NCI-H1436 (cell line): ENCODE results near the gene SPTBN5.

Experiments used
- DNase-seq: peaks from one replicate; lab custom pipeline; 2025; lab: John Stamatoyannopoulos, UW

Gene SPTBN5

DNA sequence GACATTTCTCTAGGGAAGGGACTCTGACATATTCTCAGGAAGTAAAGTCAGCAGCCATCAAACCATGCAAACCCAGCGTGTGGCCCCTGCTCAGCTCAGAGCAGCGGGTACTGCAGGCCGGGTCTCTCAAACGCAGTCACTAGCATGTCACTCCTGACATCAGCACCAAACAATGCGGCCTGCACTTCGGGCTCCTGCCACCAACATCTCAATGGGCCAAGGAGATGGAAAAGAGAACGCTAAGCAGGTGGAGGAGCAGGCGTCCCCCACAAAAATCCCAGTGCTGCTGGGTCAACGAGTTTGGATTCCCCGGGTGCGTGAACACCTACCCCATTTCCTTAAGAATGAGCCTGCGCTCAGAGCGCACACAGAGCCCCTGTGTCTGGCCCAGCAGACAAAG, 9.9 kb upstream of the SPTBN5 start:
- no peak for DNase-seq

DNA sequence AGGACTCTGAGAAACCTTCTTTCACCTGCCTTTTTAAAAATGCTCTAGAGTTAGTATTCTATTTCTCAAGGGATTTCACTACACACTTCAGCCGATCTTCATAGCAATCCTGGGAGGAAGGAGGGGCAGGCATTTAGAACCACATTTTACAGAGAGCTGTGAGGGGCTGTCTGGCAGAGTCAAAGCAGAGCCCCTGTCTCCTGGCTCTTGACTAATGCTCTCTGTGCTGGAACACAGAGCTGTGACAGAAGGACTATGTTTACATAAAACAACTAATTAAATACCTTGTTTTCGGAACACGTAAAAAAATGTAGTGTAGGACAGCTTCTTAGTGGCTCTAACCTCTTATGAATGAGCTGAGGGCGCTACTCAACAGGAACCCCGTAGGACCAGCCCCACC, 7.6 kb upstream of the SPTBN5 start:
- DNase-seq: no peak

DNA sequence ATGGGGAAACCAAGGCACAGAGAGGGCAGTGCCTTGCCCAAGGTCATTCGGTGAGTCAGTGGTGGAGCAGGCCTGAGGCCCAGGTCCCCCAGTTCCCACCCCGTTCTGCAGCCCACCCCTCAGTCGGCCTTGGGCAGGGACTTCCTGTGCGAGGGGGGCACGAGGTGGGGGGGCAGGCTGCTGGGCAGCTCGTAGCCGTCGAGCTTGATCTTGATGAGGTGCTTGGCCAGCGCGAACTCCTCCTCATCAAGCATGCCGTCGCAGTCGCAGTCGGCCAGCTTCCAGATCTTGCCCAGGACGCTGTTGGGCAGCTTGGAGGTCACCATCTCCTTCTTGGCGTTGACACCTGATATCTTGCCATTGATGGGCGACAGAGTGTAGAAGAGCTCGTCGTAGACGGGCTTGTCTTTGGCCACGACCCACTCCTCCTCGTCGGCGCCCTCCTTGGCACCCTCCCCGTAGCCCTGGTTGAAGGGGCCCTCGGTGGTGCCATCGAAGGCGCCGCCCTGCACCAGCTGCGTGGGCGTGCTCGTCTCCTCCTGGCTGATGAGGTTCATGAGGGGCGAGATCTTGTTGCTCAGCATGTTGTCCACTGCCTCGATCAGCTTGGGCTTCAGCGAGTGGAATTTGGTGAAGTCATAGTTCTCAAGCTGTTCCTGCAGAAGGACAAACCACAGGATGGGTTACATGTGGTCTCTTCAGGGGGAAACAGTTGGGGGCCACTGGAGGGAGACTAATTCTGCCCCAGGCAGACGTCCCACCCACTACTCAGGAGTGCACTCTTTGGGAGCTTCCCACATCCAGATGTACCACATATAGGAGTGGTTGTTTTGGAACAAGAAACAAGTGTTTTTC, 6.9 kb upstream of the SPTBN5 start:
- no peak for DNase-seq

DNA sequence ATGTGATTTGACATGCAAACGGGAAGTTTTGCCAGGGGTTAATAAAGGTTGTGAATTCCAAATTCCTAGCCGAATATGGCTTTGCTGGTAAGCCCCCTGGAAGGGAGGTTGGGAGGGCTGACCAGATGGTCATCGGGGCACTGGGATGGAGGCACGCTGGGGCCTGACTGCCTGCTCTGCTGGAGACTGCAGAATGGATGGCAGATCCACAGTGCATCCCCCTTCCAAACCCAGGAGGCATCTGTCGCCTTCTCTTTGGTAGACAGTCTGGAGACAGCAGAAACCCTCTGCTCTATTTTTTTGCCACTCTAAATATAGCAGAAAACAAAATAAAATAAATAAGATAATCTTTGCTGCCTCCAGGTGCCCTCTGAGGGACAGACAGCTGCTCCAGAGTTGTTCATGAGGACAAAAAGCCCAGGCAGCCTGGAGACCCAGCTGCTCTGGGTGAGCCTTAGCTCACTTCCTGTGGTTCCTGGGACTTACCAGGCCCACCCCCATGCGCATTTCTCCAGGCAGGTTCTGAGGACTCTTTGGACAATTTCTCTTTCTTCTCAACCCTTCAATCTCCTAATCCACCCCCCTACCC, 6.1 kb upstream of the SPTBN5 start:
- no peak for DNase-seq

DNA sequence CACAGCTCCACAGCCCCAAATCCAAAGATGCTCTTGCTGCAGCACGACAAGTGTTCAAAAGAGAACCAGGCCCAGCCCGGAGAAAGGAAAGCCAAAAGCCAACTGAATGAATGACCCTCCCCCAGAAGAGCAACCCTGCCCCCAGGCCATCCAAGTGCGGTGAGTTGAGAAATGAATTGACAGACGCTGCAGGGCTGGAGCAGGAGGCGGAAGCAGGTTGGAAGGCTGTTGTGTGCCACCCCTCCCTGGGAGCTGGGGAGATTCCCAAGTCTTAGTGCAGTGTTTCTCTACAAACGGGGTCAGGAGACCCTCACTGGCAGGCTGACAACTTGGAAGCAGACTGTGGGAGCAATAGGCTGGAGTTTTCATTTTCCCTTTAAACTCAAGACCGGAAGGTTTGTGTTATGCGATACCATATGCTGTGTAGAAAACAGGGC, 3.5 kb upstream of the SPTBN5 start:
- DNase-seq: no peak

DNA sequence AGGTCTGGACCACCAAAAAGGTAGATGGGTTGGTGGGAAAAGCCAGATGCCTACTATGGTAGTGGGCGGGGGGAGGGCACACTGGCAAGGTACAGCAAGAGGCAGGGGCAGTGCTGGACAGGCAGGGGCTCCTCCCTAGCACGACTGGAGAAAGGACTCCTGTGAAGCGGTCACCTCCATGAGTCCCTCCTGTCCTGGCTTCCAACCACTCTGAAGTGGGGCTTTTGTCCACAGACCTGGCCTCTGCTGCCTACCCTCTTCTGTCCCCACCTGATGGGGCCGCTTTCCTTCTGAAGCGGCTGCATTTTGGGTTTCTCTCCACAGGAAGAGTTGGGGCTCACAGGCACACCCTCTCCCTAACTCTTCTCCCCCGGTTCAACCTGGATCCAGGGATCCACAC, 2.7 kb upstream of the SPTBN5 start:
- DNase-seq: no peak

DNA sequence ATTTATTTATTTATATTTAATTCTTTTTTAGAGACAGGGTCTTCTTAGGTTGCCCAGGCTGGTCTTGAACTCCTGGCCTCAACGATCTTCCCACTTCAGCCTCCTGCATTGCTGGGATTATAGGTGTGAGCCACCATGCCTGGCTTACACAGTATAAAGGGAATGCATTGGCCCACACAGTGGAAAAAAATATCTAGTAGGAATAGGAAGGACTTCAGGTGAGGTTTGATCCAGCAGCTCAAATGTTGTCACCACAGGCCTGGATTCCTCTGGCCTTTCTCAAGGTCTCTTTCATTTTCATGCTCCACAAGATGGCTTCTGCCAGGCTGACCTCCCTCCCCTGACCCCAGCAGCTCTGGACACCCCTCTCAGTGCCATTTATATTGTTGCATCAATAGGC, 2.1 kb upstream of the SPTBN5 start:
- DNase-seq: no peak

DNA sequence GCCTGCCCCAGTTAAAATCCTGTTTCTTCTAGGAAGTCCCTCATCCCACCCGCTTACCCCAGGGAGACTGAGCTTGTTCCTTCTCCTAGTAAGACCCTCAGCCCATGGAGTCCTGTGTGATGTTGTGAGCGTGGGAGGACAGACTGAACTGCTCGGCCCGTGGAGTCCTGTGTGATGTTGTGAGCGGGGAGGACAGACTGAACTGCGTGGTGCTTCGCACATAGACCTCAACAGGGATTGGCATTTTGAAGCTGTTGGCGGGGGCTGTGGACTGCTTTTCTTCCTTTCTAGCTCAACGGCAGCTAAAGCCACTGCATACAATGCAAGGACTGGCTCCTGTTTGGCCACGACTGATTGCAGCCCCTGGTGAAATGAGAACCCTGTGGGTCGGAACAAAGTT, 1.6 kb upstream of the SPTBN5 start:
- no peak for DNase-seq

DNA sequence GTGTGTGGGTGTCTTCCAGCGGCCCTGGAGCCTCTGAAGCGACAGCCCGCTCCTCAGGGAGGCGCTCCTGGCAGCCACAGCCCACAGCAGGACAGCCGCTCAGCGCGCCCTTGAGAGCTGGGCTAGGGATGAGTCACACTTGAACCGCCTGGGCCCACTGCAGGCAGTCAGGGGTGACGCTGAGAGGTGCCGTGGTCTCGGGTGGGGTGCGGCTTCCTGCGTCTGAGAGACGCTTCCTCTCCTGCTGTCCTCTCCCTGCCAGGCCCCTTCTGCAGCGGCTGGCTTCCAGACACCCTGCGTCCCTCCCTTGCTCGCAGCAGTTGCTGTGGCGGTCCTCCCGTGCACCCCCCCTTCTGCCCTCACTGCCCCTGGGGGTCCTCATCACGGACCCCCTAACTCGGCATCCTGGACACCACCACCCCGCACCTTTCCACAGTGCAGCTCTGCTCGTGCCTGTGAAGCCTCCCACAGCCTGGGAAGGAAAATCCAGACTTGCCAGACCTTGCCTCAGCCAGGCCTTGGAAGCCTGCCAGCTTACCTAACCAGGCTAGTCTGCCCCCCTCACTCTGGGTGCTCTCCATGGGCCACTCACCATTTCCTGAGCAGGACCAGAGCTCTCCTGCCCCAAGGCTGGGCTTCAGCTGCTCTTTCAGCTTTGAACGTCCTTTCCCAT, 1.1 kb upstream of the SPTBN5 start:
- DNase-seq: peak; percentile 9

DNA sequence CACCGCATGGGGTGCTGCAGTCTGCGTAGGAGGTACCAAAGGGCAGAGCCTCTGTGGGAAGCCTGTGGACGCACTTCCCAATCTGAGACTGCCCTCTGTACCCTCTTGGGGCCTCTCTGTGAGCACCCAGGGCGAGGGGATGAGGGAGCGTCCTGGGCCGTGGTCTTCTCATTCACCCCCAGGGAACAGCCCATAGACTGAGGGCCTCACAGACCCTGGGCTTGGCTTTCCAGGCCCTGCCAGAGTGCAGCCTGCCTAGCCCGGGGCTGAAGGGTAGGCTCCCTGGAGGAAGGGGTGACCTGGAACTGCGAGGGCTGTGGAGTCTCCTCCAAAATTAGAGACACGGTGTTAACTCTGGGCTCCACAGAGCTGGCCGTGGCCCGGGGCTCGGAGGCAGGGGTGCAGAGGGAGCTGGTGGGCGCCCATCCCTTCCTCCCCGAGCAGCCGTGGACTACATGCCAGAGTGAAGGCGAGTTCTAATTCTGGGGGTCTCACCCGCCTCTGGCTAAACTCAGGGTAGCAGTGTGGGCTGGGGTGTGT, 468 bp upstream of the SPTBN5 start:
- no peak for DNase-seq

DNA sequence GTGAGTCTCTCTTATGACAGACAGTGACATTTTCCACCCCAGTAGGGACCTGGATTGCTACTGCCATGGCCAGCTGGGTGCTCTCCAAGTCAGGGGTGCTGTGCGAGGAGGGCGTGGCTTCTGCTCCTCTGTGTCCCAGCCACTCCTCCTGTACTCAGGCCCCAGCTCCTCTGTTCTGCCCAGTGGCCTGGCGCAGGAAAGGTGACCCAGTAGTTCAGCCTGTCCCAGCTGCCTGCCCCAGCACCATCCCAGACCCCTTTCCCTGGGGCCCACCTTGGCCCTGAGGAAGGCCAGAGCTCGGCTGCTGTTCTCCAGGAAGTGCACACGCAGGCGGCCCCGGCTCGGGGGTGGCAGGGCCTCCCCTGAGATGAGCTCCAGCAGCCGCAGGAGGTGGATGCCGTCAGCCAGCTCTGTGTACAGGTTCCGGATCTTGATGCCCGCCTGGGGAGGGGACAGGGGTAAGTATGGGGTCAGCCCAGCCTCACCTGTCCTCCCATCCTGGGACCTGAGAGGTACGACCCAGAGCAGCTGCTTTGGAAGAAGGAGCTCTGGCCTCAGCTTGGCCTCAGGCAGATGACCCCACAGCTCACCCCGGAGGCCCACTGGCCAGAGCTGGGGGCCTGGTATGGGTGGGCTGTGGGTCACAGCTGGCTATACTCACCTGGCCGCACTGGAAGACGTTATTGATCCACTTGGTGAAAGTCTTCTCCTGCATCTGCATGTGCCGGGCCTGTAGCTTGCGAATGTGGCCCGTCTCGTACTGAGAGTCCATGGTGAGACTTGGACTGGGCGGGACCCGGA, 1.0 kb downstream of the SPTBN5 start:
- DNase-seq: no peak

DNA sequence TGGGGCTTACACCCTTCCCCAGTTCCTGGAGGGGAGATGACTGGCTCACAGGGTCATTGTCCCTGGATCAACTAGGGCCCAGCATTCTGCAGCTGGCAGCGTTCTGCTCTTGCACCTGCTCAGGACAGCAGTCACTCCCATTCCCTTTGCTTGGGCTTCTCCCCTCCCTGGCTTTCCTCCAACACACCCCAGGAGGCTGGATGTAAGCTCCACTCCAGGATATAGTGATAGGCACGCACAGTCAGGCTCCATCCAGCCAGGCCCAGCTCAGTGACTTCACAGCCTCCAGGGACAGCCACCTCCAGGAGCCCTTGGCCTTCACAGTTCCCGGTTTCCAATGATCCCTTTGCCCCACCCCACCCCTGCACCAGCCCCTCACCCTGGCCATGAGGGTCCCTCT, 1.9 kb downstream of the SPTBN5 start:
- no peak for DNase-seq

DNA sequence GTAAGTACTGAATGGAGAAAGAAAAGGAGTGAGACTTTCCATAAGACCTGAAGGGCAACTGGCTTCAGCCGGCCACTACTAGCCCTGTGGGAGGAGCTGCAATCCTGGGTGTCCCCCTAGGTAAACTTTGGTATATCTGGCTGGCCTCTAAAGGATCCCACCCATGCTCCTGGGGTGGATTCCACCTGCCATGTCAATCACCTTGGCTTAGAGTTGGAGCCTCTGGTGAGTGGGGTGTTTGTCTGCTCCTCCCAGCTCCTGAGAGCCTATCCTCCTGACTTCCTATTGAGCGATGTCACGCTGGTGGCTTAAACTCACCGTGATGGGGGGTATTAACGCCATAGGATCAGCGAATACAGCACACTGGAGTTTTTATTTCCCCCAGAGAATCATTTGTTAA, 2.6 kb downstream of the SPTBN5 start:
- no peak for DNase-seq

DNA sequence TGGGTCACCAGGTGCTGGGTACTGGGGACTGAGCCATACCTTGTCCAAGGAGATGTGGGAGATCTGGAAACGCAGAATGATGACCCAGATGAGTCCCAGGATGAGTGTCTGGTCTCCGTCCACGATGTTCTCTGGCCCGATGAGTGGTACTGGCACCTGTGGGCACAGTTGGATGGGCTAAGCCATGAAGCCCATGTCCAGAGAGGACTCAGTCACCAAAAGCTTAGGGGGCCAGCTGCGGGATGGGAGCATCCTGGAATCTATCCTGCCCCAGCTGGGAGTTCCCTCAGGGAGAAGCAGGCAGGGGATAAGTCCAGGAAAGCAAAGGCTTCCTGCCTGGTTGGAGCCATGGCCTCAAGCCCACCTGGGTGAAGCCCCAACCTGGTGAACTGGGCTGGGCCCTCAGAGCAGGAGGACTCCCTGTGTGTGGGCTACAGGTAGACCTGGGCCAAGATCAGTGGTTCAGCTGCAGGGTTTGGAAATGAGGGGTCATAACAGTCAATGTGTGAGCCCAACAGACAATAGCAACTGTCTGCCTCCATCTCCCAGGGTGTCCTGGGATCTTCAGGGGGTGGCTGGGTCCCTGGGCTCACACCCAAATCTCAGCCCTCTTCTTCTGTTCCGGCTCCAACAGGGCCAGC, 3.7 kb downstream of the SPTBN5 start:
- DNase-seq: no peak

DNA sequence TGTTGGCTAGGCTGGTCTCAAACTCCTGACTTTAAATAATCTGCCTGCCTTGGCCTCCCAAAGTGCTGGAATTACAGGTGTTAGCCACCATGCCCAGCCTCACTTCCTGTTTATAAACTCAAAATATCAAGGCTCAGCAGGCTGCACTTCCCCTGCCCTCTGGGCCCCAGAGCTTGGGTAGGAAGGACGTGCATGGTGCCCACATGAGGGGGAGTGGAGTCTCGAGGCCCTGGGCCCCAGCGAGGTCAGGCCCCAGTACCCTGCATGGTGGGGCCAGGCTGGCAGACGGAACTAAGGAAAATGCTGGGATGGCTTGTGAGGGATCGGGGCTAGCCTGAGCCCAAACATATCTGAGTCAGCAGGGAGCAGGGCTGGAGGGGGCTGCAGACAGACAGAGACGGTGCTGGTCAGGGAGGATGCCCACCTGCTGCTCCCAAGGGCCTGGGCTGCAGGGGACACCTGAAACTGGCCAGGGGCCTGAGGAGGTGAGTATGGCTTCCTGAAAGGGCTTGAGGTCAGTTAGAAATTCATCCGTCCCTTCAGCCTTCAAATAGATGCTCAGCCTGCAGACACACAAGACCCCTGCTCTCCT, 5.1 kb downstream of the SPTBN5 start:
- no peak for DNase-seq

DNA sequence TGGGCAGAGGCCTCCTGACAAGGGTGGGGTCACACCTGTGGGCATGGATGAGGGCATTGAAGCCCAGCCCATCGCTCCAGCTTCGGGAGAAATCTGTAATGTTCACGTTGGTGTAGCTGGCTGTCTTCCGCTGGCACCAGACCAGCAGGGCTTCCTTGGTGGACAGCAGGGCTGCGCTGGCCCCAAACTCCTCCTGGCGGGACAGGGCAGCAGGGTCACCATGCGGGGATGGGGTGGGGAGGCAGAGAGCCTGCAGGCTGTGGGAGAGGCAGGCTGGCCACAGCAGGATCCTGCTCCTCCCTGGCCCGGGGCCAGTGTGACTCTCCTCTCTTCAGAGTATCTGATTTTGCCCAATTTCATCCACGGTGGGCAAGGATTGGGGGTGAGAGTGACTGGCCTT, 6.0 kb downstream of the SPTBN5 start:
- DNase-seq: no peak

DNA sequence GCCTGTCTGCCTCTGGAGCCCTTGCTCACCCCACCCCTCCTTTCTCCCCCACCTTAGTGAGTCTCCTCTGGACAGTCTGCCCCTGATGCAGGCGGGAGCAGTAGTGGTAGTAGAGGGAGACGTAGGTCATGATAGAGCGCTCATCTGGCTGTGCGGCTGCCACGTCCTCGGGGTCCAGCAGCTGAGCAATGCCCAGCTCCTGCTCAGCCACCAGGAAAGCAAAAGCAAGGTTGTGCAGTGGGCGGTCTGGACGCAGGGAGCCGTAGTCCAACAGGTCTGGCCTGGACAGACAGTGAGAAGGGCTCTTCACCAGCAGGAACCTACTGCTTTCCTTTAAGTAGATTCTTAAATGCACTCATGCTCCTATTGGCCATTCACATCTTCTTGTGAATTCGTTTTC, 6.7 kb downstream of the SPTBN5 start:
- DNase-seq: no peak

DNA sequence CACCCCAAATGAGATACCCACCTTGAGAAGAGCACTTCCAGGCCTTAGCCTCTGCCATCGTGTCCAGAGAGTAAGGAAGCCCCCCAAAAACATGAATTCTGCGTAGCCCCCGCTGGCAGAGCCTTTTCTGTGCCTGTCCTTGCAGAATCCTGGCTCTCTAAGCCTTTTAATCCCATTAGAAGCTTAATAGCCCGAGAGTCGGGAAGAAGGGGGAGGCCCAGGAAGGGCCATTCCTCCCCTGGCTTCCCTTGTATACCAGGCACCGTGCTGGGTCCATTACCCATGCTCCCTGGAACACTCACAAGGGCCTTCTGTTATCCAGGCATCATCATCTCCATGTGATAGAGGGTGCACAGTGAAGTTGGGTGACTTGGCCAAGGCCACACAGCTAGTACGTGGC, 7.1 kb downstream of the SPTBN5 start:
- DNase-seq: no peak

DNA sequence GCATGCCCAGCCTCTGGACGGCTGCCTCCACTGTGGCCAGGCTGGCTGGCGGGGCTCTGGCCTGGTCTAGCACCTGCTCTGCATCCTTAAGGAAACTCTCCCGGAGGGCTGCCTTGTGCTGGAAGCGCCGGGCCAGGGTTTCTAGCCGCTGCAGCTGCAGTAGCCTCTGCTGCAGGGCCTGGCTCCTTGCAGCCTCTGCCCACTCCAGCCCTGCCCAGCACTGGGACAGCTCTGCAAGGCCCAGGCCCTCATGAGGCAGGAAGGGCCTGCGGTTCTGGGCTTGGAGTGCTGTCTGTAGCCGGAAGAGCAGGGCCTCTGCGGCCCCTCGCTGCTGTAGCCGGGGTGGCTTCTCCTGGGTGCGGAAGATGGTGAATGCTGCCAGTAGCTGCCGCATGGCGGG, 8.0 kb downstream of the SPTBN5 start:
- no peak for DNase-seq

DNA sequence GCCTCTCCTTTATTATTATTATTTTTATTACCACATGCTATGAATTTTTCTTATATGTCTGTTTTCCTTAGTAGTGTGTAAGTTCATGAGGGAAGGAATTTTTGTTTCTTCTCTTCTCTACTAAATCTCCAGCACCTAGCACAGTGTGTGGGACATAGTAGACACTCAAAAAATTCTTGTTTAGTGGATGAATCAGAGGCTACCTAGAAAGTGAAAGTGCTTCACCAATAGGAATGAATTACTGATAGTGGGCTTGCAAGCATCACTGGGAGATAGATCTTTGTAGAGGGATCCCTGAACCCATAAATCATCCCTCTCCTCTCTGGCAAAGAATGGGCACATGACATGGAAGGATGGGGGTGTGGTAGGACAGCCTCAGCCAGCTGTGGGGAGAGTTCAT, 8.5 kb downstream of the SPTBN5 start:
- DNase-seq: no peak

DNA sequence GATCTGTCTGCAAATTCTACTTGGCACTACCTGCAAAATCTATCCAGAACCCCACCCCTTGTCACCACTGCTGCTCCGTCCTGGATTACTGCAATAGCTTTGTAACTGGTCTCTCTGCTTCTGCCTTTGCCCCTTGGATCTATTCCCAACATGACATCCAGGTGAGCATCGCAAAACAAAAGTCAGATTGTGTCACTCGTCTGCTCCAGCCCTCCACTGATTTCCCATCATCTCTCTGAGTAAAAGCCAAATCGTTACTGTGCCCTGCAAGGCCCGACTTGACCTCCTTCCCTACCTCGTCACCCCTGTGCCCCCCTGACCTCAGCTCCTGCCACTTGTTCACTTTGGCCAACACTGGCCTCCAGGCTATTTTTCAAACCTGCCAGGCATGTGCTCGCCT, 9.4 kb downstream of the SPTBN5 start:
- DNase-seq: no peak
